ENCODE data around the gene ASCC3.

ASCC3 gene

DNA sequence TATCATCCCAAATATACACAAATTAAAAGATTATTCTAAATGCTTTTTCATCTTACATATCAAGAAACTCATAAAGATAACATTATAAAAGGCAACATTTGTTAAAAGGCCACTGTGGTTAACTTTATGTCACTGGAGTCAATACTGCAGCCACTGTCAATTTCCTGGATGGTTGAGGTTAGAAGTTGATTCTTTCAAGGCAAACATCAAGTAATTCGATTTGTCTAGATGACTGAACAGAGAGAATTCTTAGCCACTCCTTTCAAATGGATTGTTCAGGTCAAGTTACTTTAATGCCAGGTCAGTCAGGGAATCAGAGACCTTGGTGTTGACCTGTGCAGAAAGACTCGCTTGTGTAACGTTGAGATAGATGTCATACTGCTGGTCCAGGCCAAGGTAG is 372.0 kb downstream of the ASCC3 start:
- H3K79me2 ChIP-seq (ENCODE audit: insufficient read depth, low read length): no peaks in the 10 kb centered on the region
- H3K9me2 ChIP-seq (replicated peaks; ENCODE audit: low read depth, low read length): no peaks in the 10 kb centered on the region
- no peaks in the 10 kb centered on the region for H3F3A ChIP-seq (ENCODE audit: low read depth)
- no peak overlapping the region for H3K4me2 ChIP-seq (ENCODE audit: low read depth, low read length, poor library complexity, severe bottlenecking)
- H4K20me1 ChIP-seq (ENCODE audit: insufficient read depth, low read length, poor library complexity, severe bottlenecking): no peaks in the 10 kb centered on the region
- H3K9me3 ChIP-seq (ENCODE audit: insufficient read depth, low read depth, low read length): no peaks in the 10 kb centered on the region
- no peaks in the 10 kb centered on the region for H3K4me1 ChIP-seq (ENCODE audit: insufficient read depth, low read length, poor library complexity, severe bottlenecking)
- H3K9ac ChIP-seq (ENCODE audit: low read depth, low read length, poor library complexity, severe bottlenecking): no peak overlapping the region
- H3K4me3 ChIP-seq (ENCODE audit: low read length, poor library complexity, severe bottlenecking): no peak overlapping the region
- no peaks in the 10 kb centered on the region for H3K27me3 ChIP-seq (ENCODE audit: insufficient read depth, low read length, poor library complexity, severe bottlenecking)
- H3K36me3 ChIP-seq (ENCODE audit: insufficient read depth, low read length): peaks cover 17% of the 10 kb centered on the region; the same call in 1 of the 2 replicates
- no peak for TF ChIP-seq EZH2phosphoT487 (IDR thresholded peaks at IDR 0.05; ENCODE audit: borderline replicate concordance)
- TF ChIP-seq, protein P1, sequence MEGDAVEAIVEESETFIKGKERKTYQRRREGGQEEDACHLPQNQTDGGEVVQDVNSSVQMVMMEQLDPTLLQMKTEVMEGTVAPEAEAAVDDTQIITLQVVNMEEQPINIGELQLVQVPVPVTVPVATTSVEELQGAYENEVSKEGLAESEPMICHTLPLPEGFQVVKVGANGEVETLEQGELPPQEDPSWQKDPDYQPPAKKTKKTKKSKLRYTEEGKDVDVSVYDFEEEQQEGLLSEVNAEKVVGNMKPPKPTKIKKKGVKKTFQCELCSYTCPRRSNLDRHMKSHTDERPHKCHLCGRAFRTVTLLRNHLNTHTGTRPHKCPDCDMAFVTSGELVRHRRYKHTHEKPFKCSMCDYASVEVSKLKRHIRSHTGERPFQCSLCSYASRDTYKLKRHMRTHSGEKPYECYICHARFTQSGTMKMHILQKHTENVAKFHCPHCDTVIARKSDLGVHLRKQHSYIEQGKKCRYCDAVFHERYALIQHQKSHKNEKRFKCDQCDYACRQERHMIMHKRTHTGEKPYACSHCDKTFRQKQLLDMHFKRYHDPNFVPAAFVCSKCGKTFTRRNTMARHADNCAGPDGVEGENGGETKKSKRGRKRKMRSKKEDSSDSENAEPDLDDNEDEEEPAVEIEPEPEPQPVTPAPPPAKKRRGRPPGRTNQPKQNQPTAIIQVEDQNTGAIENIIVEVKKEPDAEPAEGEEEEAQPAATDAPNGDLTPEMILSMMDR (conservative IDR thresholded peaks at IDR 0.05; ENCODE audit: low read length): no peak
- no peak overlapping the region for H2AFZ ChIP-seq (ENCODE audit: low read length)

DNA sequence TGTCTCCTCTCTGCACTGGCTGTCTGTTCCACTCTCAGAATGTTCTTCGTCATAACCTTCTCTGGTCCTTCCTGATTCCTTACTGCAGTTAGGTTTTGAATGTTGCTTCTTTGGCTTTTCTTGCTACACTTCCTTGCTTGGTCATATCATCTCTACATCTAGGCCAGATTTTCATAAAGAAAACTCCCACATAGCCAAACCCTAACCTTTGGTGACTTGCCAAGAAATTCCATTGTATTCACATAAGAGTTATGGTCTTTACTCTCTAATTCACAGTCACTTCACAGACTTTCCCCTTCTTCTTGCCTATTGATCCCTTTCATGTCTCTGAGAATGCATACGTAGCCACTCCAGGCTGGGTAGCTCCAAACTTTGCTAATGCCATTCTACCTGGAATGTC is 374.5 kb downstream of the ASCC3 start:
- H3K36me3 ChIP-seq (ENCODE audit: insufficient read depth, low read length): peaks cover 6% of the 10 kb centered on the region; the same call in 1 of the 2 replicates
- H3K9me2 ChIP-seq (replicated peaks; ENCODE audit: low read depth, low read length): no peaks in the 10 kb centered on the region
- H3K4me1 ChIP-seq (ENCODE audit: insufficient read depth, low read length, poor library complexity, severe bottlenecking): no peaks in the 10 kb centered on the region
- H3F3A ChIP-seq (ENCODE audit: low read depth): no peaks in the 10 kb centered on the region
- H3K27me3 ChIP-seq (ENCODE audit: insufficient read depth, low read length, poor library complexity, severe bottlenecking): no peaks in the 10 kb centered on the region
- H4K20me1 ChIP-seq (ENCODE audit: insufficient read depth, low read length, poor library complexity, severe bottlenecking): no peaks in the 10 kb centered on the region
- TF ChIP-seq EZH2phosphoT487 (IDR thresholded peaks at IDR 0.05; ENCODE audit: borderline replicate concordance): no peak
- TF ChIP-seq, protein P1 (conservative IDR thresholded peaks at IDR 0.05; ENCODE audit: low read length): no peak
- H3K4me2 ChIP-seq (ENCODE audit: low read depth, low read length, poor library complexity, severe bottlenecking): no peak overlapping the region
- no peak overlapping the region for H3K4me3 ChIP-seq (ENCODE audit: low read length, poor library complexity, severe bottlenecking)
- no peaks in the 10 kb centered on the region for H3K79me2 ChIP-seq (ENCODE audit: insufficient read depth, low read length)
- H3K9me3 ChIP-seq (ENCODE audit: insufficient read depth, low read depth, low read length): no peaks in the 10 kb centered on the region
- H3K9ac ChIP-seq (ENCODE audit: low read depth, low read length, poor library complexity, severe bottlenecking): no peak overlapping the region
- H2AFZ ChIP-seq (ENCODE audit: low read length): no peak overlapping the region

DNA sequence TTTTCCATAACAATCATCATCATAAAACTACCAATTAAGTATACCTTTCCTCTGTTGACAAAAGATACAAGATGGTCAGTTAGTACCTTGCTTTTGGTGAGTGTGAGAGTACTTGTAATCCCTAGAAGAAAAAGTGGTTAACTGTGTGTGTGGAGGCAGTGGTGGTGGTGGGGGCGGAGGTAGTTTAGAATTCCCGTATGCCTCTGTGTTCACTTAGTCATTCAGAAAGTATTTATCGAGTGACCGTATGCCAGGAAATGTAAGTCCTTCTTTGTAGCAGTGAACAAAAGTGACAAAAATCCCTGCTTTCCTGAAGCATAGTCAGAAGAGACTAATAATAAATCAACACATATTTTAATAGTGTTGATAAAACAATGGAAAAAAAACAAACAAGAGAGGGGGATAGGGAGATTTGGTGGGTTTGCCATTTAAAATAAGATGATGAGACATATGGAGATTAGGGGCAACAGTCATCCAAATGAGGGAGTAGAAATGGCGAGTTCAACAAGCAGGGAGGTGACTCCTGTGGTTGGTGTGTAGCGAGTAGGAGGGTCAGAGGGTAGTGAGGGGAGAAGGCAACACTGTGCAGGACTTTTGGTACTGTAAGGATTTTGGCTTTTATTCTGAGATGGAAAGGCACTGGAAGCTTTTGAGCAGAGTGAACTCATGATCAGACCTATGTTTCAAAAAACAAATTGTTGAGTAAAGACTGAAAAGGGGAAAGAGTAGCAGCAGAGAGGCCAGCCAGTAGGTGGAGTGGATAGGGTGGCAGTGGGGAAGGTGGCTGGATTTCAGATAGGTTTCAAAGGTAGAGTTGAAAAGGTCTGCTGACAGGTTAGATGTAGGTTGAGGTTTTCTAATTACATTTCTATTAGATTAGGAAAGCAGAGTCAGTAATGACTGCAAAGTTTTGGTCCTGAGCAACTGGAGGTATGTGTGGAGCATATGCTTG is 376.1 kb downstream of the ASCC3 start:
- no peak overlapping the region for H2AFZ ChIP-seq (ENCODE audit: low read length)
- no peaks in the 10 kb centered on the region for H3K9me2 ChIP-seq (replicated peaks; ENCODE audit: low read depth, low read length)
- no peaks in the 10 kb centered on the region for H3K36me3 ChIP-seq (ENCODE audit: insufficient read depth, low read length)
- H3K4me2 ChIP-seq (ENCODE audit: low read depth, low read length, poor library complexity, severe bottlenecking): no peak overlapping the region
- no peaks in the 10 kb centered on the region for H4K20me1 ChIP-seq (ENCODE audit: insufficient read depth, low read length, poor library complexity, severe bottlenecking)
- TF ChIP-seq EZH2phosphoT487 (IDR thresholded peaks at IDR 0.05; ENCODE audit: borderline replicate concordance): no peak
- TF ChIP-seq, protein P1 (conservative IDR thresholded peaks at IDR 0.05; ENCODE audit: low read length): no peak
- no peaks in the 10 kb centered on the region for H3K27me3 ChIP-seq (ENCODE audit: insufficient read depth, low read length, poor library complexity, severe bottlenecking)
- H3K4me3 ChIP-seq (ENCODE audit: low read length, poor library complexity, severe bottlenecking): no peak overlapping the region
- no peaks in the 10 kb centered on the region for H3K9me3 ChIP-seq (ENCODE audit: insufficient read depth, low read depth, low read length)
- H3K4me1 ChIP-seq (ENCODE audit: insufficient read depth, low read length, poor library complexity, severe bottlenecking): no peaks in the 10 kb centered on the region
- H3K9ac ChIP-seq (ENCODE audit: low read depth, low read length, poor library complexity, severe bottlenecking): no peak overlapping the region
- H3K79me2 ChIP-seq (ENCODE audit: insufficient read depth, low read length): no peaks in the 10 kb centered on the region
- no peaks in the 10 kb centered on the region for H3F3A ChIP-seq (ENCODE audit: low read depth)

Data from Loucy (cell line).